GM18951 (cell line): ENCODE measurements around the gene MIX23.

Source experiments
- POLR2A ChIP-seq: IDR thresholded peaks from 4 replicates; pipeline ENCODE4 v1.6.1; 2011; ENCODE audit warnings: mild to moderate bottlenecking; ENCODE audit not compliant: insufficient read length, insufficient read depth; ENCODE audit errors: extremely low read depth
- in situ Hi-C: fragments of 300-500 bp; cut with MboI; formaldehyde crosslinking; loops from one replicate; pipeline ENCODE4 v1.12.0; 2022; ENCODE audit warnings: low sequenced_read_pairs, mixed read lengths, inconsistent platforms; ENCODE audit not compliant: unreplicated experiment

MIX23 gene

GRCh38 chr3:122407946-122408345 lies 24.9 kb upstream of the MIX23 start:
- no peak for TF ChIP-seq POLR2A
- in situ Hi-C loops, result loop anchor here (25.0 kb wide), 1 partner anchor 629 kb away; the partner anchor contains the start of gene SEMA5B

GRCh38 chr3:122406198-122406597 lies 23.2 kb upstream of the MIX23 start:
- in situ Hi-C loops, result loop anchor here (25.0 kb wide), 1 partner anchor 631 kb away; the partner anchor contains the start of gene SEMA5B
- no peak for TF ChIP-seq POLR2A

GRCh38 chr3:122405015-122405414 lies 22.0 kb upstream of the MIX23 start:
- no peak for TF ChIP-seq POLR2A
- in situ Hi-C loops, result loop anchor here (25.0 kb wide), 1 partner anchor 632 kb away; the partner anchor contains the start of gene SEMA5B

DNA sequence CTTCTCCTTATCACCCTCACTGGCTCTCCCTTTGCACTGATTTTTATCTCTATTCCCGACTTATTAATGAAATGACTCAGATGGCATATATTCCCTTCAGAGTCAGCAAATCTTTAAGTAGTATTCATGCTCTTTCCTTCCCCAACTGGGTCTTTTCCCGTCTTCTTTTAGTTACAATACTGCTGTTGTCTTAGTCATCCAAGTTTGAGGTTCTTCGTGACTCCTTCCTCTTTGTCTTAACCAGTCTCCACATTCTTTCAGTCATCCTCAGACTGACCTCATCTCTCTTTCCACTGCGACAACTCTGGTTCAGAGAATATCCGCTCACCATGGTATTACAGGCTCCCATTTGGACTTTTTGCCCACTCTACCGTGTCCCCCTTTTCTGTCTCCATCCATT lies 20.5 kb upstream of the MIX23 start:
- in situ Hi-C loops, result loop anchor here (25.0 kb wide), 1 partner anchor 634 kb away; the partner anchor contains the start of gene SEMA5B
- no peak for TF ChIP-seq POLR2A

- in situ Hi-C loops, result no loop called here
These were observed 15.9 kb upstream of the MIX23 start for GRCh38 chr3:122398920-122399319.

DNA sequence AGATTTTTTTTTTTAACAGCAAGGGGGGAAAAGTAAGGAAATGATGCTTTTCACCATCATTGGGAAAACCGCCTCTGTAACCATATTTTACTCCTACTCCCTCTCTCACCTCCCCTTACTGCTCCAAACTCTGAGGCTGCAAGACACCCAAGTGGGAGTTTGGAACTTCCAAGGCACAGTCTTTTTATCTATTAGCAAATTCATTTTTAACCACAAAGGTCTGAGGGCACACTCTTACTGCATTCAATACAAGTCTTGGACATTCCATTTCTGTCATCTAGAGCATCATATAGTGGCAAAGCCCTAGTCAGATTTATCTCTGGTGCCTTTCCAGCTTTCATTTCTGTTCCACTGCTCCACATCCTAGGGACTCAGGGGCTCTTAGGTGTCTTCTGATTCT lies 14.2 kb upstream of the MIX23 start:
- no peak for TF ChIP-seq POLR2A
- in situ Hi-C loops, result no loop called here

More at GRCh38 chr3:122398920-122399319, 15.9 kb upstream of the MIX23 start:
- TF ChIP-seq POLR2A, result no peak

GRCh38 chr3:122396511-122396910 lies 13.5 kb upstream of the MIX23 start:
- no peak for TF ChIP-seq POLR2A
- in situ Hi-C loops, result no loop called here

- in situ Hi-C loops, result no loop called here
These were observed 12.6 kb upstream of the MIX23 start for GRCh38 chr3:122395582-122395981.

GRCh38 chr3:122394173-122394572 lies 11.1 kb upstream of the MIX23 start:
- TF ChIP-seq POLR2A, result no peak
- in situ Hi-C loops, result no loop called here

More at GRCh38 chr3:122395582-122395981, 12.6 kb upstream of the MIX23 start:
- TF ChIP-seq POLR2A, result no peak

DNA sequence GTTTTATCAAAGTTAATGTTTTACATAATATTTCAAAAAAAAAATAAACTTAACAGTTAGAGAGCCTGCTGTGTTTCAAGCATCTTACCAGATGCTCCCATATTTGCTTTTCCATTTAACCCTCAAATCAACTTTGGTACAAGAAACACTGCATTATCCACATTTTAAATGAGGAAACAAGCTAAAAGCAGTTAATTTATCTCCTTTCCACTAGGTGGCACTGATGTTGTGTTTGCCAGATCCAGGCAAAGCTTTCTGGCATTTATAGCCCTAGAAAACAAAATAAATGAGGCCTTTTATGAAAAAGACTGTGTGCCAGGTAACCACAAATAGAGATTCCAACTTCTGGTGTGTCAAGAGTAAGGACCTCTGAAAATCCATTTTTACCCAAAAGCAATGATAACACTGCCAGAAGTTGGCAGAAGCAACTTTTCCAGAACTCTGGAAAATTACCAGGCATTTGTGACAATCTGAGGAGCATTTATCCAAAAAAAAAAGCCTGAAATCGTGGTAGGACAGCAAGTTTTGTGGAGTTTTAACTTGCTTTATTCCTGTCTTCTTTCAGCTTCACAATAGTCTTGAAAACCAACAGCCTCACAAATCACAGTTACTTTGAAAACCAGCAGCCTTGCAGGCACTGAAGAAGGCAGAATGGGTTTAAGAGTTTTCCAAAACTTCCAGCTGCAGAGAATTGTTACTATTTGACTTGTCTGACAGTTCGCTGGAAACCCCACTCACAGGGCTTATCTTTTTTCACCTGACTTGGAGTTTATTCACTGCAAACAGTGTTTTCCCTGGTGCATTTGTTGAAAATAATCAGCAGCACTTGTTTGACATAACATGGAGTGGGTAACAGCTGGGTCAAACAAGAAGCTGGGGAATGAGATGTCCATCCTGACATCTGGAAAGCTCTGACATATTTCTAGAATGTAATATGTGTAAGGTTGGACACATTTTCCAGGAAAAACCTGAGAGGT lies 10.1 kb upstream of the MIX23 start:
- in situ Hi-C loops, result no loop called here
- no peak for TF ChIP-seq POLR2A

GRCh38 chr3:122391681-122392446 lies 8.8 kb upstream of the MIX23 start:
- in situ Hi-C loops, result no loop called here

GRCh38 chr3:122390665-122391064 lies 7.6 kb upstream of the MIX23 start:
- in situ Hi-C loops, result no loop called here
- TF ChIP-seq POLR2A, result no peak

More at GRCh38 chr3:122391681-122392446, 8.8 kb upstream of the MIX23 start:
- TF ChIP-seq POLR2A, result no peak

GRCh38 chr3:122389892-122390291 lies 6.9 kb upstream of the MIX23 start:
- TF ChIP-seq POLR2A, result no peak
- in situ Hi-C loops, result no loop called here
